OCI-M1 (cell line): ENCODE measurements around the gene GRIN2C.
A peak's percentile ranks its signal among the peaks of the same experiment; 100 is the strongest.

Experiments used
- DNase-seq: peaks from one replicate; lab custom pipeline; 2025; lab: John Stamatoyannopoulos, UW

Gene GRIN2C

GRCh38 chr17:74821655-74822334, 37.9 kb downstream of the GRIN2C start:
- DNase-seq = no peak

GRCh38 chr17:74819801-74820436, 39.8 kb downstream of the GRIN2C start:
- no peak for DNase-seq

- no peak for DNase-seq
Observed at GRCh38 chr17:74818291-74818938, 41.3 kb downstream of the GRIN2C start.

GRCh38 chr17:74816905-74817620, 42.6 kb downstream of the GRIN2C start:
- no peak for DNase-seq

- peak; percentile 33 for DNase-seq
Observed at GRCh38 chr17:74815550-74816370, 43.9 kb downstream of the GRIN2C start.

- no peak for DNase-seq
Observed at GRCh38 chr17:74815067-74815466, 44.6 kb downstream of the GRIN2C start.

GRCh38 chr17:74814453-74814852, 45.2 kb downstream of the GRIN2C start:
- no peak for DNase-seq

GRCh38 chr17:74812109-74813009, 47.3 kb downstream of the GRIN2C start:
- DNase-seq = no peak

- DNase-seq = no peak
Observed at GRCh38 chr17:74810699-74811485, 48.8 kb downstream of the GRIN2C start.

GRCh38 chr17:74808714-74809430, 50.8 kb downstream of the GRIN2C start:
- DNase-seq = no peak

- DNase-seq = no peak
Observed at GRCh38 chr17:74807925-74808324, 51.8 kb downstream of the GRIN2C start.

- no peak for DNase-seq
Observed at GRCh38 chr17:74807441-74807840, 52.2 kb downstream of the GRIN2C start.

GRCh38 chr17:74806334-74806733, 53.4 kb downstream of the GRIN2C start:
- DNase-seq = no peak

- no peak for DNase-seq
Observed at GRCh38 chr17:74805591-74805991, 54.1 kb downstream of the GRIN2C start.

- no peak for DNase-seq
Observed at GRCh38 chr17:74804683-74805082, 55.0 kb downstream of the GRIN2C start.

- DNase-seq = no peak
Observed at GRCh38 chr17:74803971-74804370, 55.7 kb downstream of the GRIN2C start.

- DNase-seq = no peak
Observed at GRCh38 chr17:74803388-74803930, 56.2 kb downstream of the GRIN2C start.

- no peak for DNase-seq
Observed at GRCh38 chr17:74801896-74802295, 57.8 kb downstream of the GRIN2C start.

- DNase-seq = no peak
Observed at GRCh38 chr17:74800531-74800930, 59.2 kb downstream of the GRIN2C start.
